H9 (cell line): ENCODE data around the gene PTPN22. TPM values are rescaled to one million over a fixed set of nuclear protein-coding genes. Genes with fewer than 3 reads are reported as not detected.

Experiments used
- DNase-seq: peaks from one replicate; pipeline ENCODE4 v3.0.0-alpha.2; 2017
- H2AFZ ChIP-seq: one replicate; pipeline ENCODE4 v1.6.1; 2013; ENCODE audit warnings: mild to moderate bottlenecking, low read length, control low read depth, moderate library complexity
- H2AK5ac ChIP-seq: 2 replicates; pipeline ENCODE4 v1.6.1; 2013; ENCODE audit warnings: low read length, control low read depth, mixed read lengths; ENCODE audit not compliant: insufficient read length
- H2BK120ac ChIP-seq: one replicate; pipeline ENCODE4 v1.6.1; 2013; ENCODE audit warnings: low read depth, mild to moderate bottlenecking, low read length, control low read depth, inconsistent platforms; ENCODE audit not compliant: poor library complexity, severe bottlenecking
- H2BK12ac ChIP-seq: 2 replicates; pipeline ENCODE4 v1.6.1; 2013; ENCODE audit warnings: low read length, control low read depth, mixed read lengths, low read depth; ENCODE audit not compliant: insufficient read length
- H2BK15ac ChIP-seq: 2 replicates; pipeline ENCODE4 v1.6.1; 2013; ENCODE audit warnings: low read depth, low read length, control low read depth
- H2BK20ac ChIP-seq: one replicate; pipeline ENCODE4 v1.6.1; 2013; ENCODE audit warnings: low read depth, mild to moderate bottlenecking, low read length, control low read depth, inconsistent platforms; ENCODE audit not compliant: poor library complexity, severe bottlenecking
- H2BK5ac ChIP-seq: 2 replicates; pipeline ENCODE4 v1.6.1; 2013; ENCODE audit warnings: low read length, control low read depth, mixed read lengths; ENCODE audit not compliant: insufficient read length
- H3K14ac ChIP-seq: 2 replicates; pipeline ENCODE4 v1.6.1; 2013; ENCODE audit warnings: low read length, control low read depth; ENCODE audit not compliant: insufficient read depth
- H3K18ac ChIP-seq: 2 replicates; pipeline ENCODE4 v1.6.1; 2013; ENCODE audit warnings: low read depth, mild to moderate bottlenecking, mixed read lengths, low read length, control low read depth; ENCODE audit not compliant: insufficient read length
- H3K23ac ChIP-seq: 2 replicates; pipeline ENCODE4 v1.6.1; 2013; ENCODE audit warnings: low read length, control low read depth, mixed read lengths, low read depth; ENCODE audit not compliant: insufficient read length
- H3K23me2 ChIP-seq: 2 replicates; pipeline ENCODE4 v1.6.1; 2013; ENCODE audit warnings: low read depth, mild to moderate bottlenecking, mixed read lengths, low read length, control low read depth; ENCODE audit not compliant: insufficient read length, poor library complexity, severe bottlenecking
- H3K27ac ChIP-seq: 2 replicates; pipeline ENCODE4 v1.5.1; 2013; ENCODE audit warnings: low read length, control low read depth, mixed read lengths, low read depth; ENCODE audit not compliant: insufficient read length
- H3K27me3 ChIP-seq: 2 replicates; pipeline ENCODE4 v1.6.1; 2013; ENCODE audit warnings: low read length, control low read depth, inconsistent platforms; ENCODE audit not compliant: insufficient read depth
- H3K4ac ChIP-seq: 2 replicates; pipeline ENCODE4 v1.6.1; 2013; ENCODE audit warnings: low read depth, mild to moderate bottlenecking, control low read depth, inconsistent platforms, low read length, moderate library complexity
- H3K4me1 ChIP-seq: 2 replicates; pipeline ENCODE4 v1.6.1; 2013; ENCODE audit warnings: low read length, control low read depth, inconsistent platforms; ENCODE audit not compliant: insufficient read depth
- H3K4me2 ChIP-seq: 2 replicates; pipeline ENCODE4 v1.6.1; 2013; ENCODE audit warnings: low read length, control low read depth, mixed read lengths; ENCODE audit not compliant: insufficient read length, insufficient read depth
- H3K56ac ChIP-seq: 2 replicates; pipeline ENCODE4 v1.6.1; 2013; ENCODE audit warnings: low read depth, mild to moderate bottlenecking, mixed read lengths, low read length, control low read depth; ENCODE audit not compliant: insufficient read length
- H3K79me1 ChIP-seq: 2 replicates; pipeline ENCODE4 v1.6.1; 2013; ENCODE audit warnings: low read depth, mild to moderate bottlenecking, moderate library complexity, low read length, control low read depth, inconsistent platforms; ENCODE audit not compliant: insufficient read depth, poor library complexity, severe bottlenecking
- H3K79me2 ChIP-seq: 2 replicates; pipeline ENCODE4 v1.6.1; 2013; ENCODE audit warnings: low read length, control low read depth, inconsistent platforms; ENCODE audit not compliant: insufficient read depth
- H3K9ac ChIP-seq: 2 replicates; pipeline ENCODE4 v1.6.1; 2013; ENCODE audit warnings: low read length, control low read depth, mixed read lengths; ENCODE audit not compliant: insufficient read length; ENCODE audit errors: extremely low read depth
- H3K9me3 ChIP-seq: one replicate; pipeline ENCODE4 v1.6.1; 2013; ENCODE audit warnings: low read depth, low read length, inconsistent platforms; ENCODE audit not compliant: control insufficient read depth
- H3T11ph ChIP-seq: one replicate; pipeline ENCODE4 v1.6.1; 2013; ENCODE audit warnings: mild to moderate bottlenecking, low read length, control low read depth, inconsistent platforms
- H4K20me1 ChIP-seq: one replicate; pipeline ENCODE4 v1.6.1; 2013; ENCODE audit not compliant: control insufficient read depth, insufficient read length, insufficient read depth
- H4K5ac ChIP-seq: 2 replicates; pipeline ENCODE4 v1.6.1; 2013; ENCODE audit warnings: low read depth, mild to moderate bottlenecking, mixed read lengths, low read length, control low read depth; ENCODE audit not compliant: insufficient read length
- H4K8ac ChIP-seq: replicated peaks from 2 replicates; pipeline ENCODE4 v1.6.1; 2013; ENCODE audit warnings: low read length, control low read depth, mixed read lengths, low read depth; ENCODE audit not compliant: insufficient read length
- H4K91ac ChIP-seq: 2 replicates; pipeline ENCODE4 v1.6.1; 2013; ENCODE audit warnings: low read depth, mild to moderate bottlenecking, moderate library complexity, mixed read lengths, low read length, control low read depth; ENCODE audit not compliant: insufficient read length
- H3K27ac Mint-ChIP-seq, 3 experiments: 2 replicates in 2 of 3; 3 replicates in 1 of 3; pipeline ENCODE4 v1.8.0; 2020 to 2021; ENCODE audit warnings: mixed read lengths in 3 of 3, mild to moderate bottlenecking in 1 of 3, moderate library complexity in 1 of 3
- H3K27me3 Mint-ChIP-seq: 2 replicates; pipeline ENCODE4 v1.8.0; 2021; ENCODE audit warnings: low read depth, mild to moderate bottlenecking, moderate library complexity, mixed read lengths
- H3K36me3 Mint-ChIP-seq, 3 experiments: 2 replicates in 2 of 3; 3 replicates in 1 of 3; pipeline ENCODE4 v1.8.0; 2020 to 2021; ENCODE audit warnings: low read depth in 3 of 3, mixed read lengths in 3 of 3; ENCODE audit not compliant: insufficient read depth in 1 of 3
- H3K4me1 Mint-ChIP-seq, 2 experiments: 2 replicates each; pipeline ENCODE4 v1.8.0; 2020; ENCODE audit warnings: mixed read lengths in 2 of 2
- H3K4me3 Mint-ChIP-seq, 2 experiments: 2 replicates in 1 of 2; 3 replicates in 1 of 2; pipeline ENCODE4 v1.8.0; 2020 to 2021; ENCODE audit warnings: mild to moderate bottlenecking in 2 of 2, mixed read lengths in 2 of 2, moderate library complexity in 1 of 2
- H3K9me3 Mint-ChIP-seq, 2 experiments: 2 replicates in 1 of 2; 3 replicates in 1 of 2; pipeline ENCODE4 v1.8.0; 2020; ENCODE audit warnings: mild to moderate bottlenecking in 2 of 2, mixed read lengths in 2 of 2, moderate library complexity in 1 of 2
- WGBS: extraction: QIAGEN DNeasy Blood & Tissue Kit; methylation state at CpG from one replicate; pipeline ENCODE4 v1.1.7; 2013; ENCODE audit warnings: missing lambda C conversion rate, low lambda C conversion rate, mixed read lengths; ENCODE audit not compliant: insufficient read length; ENCODE audit errors: extremely low coverage; 5-methylcytosine and 5-hydroxymethylcytosine counted together
- total RNA-seq: library from RNA; stranded (reverse); gene quantifications from 2 replicates; pipeline ENCODE4 v1.2.1, GENCODE V29; 2021
- TF ChIP-seq, protein P1 (sequence below): fragments of 200-600 bp; sonication (generic); conservative IDR thresholded peaks from 3 replicates; pipeline ENCODE4 v1.8.0; 2021; ENCODE audit warnings: antibody characterized with exemption, mild to moderate bottlenecking

Gene PTPN22
- total RNA-seq, 1 experiment from 2014 or later: not detected

DNA sequence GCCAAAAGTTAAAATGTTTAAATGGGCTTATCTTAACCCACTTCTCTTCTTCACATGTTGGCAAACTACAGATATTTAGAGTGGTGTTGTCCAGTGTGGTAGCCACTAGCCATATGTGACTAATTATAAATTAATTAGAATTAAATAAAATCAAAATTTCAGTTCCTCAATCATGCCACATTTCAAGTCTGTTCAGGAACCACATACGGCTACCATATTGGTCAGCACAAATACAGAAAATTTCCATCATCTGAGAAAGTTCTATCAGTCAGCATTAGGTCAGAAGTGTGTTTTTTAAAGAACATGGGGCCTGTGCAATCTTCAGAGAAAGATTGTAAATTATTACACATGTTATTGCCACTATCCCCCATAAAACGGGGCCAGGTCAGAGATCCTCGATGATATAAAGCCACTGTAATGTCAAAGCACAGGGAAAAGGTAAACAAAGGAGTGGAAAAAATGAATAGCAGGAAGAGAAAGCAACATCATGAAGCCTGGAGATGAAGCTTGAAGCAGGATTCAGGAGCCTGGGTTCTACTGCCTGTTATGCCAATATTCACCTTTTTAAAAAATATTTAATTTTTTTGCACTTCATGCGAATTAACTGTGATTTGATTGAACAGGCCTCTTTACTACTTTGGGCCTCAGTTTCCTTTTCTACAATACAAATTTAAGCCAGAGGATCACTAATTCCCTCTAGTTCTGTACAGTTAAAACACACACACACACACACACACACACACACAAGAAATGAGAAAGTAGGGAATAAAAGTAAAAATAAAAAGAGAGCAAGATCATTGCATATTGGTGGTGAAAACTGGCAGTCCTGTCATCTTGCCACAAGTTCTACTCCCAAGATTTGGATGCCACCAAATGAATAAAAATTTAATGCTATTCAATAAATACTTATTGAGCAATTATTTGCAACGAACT, 61.6 kb downstream of the PTPN22 start:
- no CpG with 5 or more reads among the region's 5 CpGs for WGBS
- no peak overlapping the region for H2BK120ac ChIP-seq
- H3K27ac Mint-ChIP-seq: no peak overlapping the region

More for the DNA sequence above, 61.6 kb downstream of the PTPN22 start:
- Histone ChIP-seq H3K14ac (no peak overlapping the region), H3K23ac (no peak overlapping the region), H4K91ac (no peak overlapping the region), H2BK15ac (no peak overlapping the region), H4K20me1 (no peaks in the 10 kb centered on the region), H3K79me1 (peaks cover 3% of the 10 kb centered on the region), H3T11ph (no peak overlapping the region), H3K9me3 (no peaks in the 10 kb centered on the region), H3K79me2 (peaks cover 24% of the 10 kb centered on the region; the same call in 1 of the 2 replicates), H2BK20ac (no peak overlapping the region), H3K23me2 (no peaks in the 10 kb centered on the region), H3K27ac (no peak overlapping the region), H2AFZ (no peak overlapping the region), H2BK5ac (no peak overlapping the region), H3K18ac (no peak overlapping the region), H3K56ac (no peak overlapping the region), H2BK12ac (no peak overlapping the region), H3K27me3 (no peaks in the 10 kb centered on the region), H4K5ac (no peak overlapping the region), H4K8ac (no peak overlapping the region), H3K9ac (no peak overlapping the region), H3K4me1 (no peaks in the 10 kb centered on the region), H3K4ac (no peak overlapping the region), H2AK5ac (no peak overlapping the region), H3K4me2 (peak overlapping the region; percentile 83)
- no peak for DNase-seq
- H3K4me3 Mint-ChIP-seq: peak overlapping the region; percentile 94 to 99
- peaks cover 5 to 16% (median 11%) of the 10 kb centered on the region in 3 experiments for H3K36me3 Mint-ChIP-seq
- H3K9me3 Mint-ChIP-seq: 0 out of 5 replicates have a peak, but pooled peaks cover 0 to 3% of the 10 kb centered on the region in 2 experiments
- H3K4me1 Mint-ChIP-seq: peaks cover 13 to 22% of the 10 kb centered on the region in 2 experiments
- H3K27me3 Mint-ChIP-seq: no peaks in the 10 kb centered on the region
- TF ChIP-seq, protein P1, sequence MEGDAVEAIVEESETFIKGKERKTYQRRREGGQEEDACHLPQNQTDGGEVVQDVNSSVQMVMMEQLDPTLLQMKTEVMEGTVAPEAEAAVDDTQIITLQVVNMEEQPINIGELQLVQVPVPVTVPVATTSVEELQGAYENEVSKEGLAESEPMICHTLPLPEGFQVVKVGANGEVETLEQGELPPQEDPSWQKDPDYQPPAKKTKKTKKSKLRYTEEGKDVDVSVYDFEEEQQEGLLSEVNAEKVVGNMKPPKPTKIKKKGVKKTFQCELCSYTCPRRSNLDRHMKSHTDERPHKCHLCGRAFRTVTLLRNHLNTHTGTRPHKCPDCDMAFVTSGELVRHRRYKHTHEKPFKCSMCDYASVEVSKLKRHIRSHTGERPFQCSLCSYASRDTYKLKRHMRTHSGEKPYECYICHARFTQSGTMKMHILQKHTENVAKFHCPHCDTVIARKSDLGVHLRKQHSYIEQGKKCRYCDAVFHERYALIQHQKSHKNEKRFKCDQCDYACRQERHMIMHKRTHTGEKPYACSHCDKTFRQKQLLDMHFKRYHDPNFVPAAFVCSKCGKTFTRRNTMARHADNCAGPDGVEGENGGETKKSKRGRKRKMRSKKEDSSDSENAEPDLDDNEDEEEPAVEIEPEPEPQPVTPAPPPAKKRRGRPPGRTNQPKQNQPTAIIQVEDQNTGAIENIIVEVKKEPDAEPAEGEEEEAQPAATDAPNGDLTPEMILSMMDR: no peak
